Neural progenitor cell (in vitro differentiated cells): ENCODE measurements around the gene TAC4.

Source experiments
- CTCF ChIP-seq: fragments of 200-600 bp; sonication (generic); IDR thresholded peaks from 2 replicates; pipeline ENCODE4 v1.5.1; 2017; ENCODE audit warnings: antibody characterized with exemption, mild to moderate bottlenecking
- EZH2phosphoT487 ChIP-seq: fragments of 200-600 bp; sonication (generic); IDR thresholded peaks from 2 replicates; pipeline ENCODE4 v1.6.1; 2017; ENCODE audit warnings: antibody characterized with exemption

GRCh38 chr17:49819651-49820050 lies 28.2 kb downstream of the TAC4 start:
- TF ChIP-seq EZH2phosphoT487 (no peak), CTCF (no peak)
